ENCODE data around the gene CTBP1.

Gene CTBP1

DNA sequence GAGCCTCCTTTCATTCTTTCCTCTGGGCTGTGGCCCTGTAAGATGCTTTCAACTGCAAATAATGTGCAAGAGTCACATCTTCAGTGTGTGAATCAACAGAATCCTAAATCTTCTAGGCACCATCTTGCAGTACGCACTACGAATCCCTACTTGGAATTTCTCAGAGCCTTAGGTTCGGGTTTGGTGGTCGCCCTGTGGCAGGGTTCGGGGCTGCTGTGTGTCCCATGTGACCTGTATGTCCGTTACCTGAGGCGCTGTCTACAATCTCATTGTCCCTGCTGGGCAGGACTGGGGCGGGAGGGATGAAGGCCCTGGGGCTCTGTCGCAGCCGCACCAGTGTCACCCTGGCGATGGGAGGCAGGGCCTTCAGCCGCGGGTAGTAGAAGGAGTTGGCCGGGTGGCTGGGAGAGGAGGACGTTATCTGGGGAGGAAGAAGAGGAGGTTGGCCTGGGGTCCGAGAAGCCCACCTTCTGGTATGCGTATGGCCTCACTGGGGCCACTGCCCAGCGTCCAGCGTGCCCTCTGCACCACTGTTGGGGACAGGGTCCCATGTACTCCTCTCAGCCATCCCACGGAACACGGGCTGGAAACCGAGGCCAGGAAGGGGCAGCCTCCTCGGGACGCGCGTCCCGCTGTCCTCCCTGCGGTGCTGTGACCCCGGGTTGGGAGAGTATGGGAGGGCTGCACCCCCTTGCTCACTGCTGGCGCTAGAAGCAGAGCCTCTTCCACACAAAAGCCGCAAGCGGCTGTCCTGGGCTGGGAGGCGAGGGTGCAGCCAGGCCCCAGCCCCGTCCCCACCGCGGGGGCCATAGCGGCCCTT lies 78.6 kb downstream of the CTBP1 start:
- H3K36me3 ChIP-seq (replicated peaks; ENCODE audit: low read depth, low read length) = no peaks in the 10 kb centered on the region
- no peak overlapping the region for H3K9ac ChIP-seq (ENCODE audit: low read length)
- H3K4me2 ChIP-seq (ENCODE audit: low read length) = no peak overlapping the region
- no peak overlapping the region for H3K27ac ChIP-seq (ENCODE audit: low read length)
- H4K20me1 ChIP-seq (ENCODE audit: insufficient read depth, low read length) = no peaks in the 10 kb centered on the region
- peaks cover 11% of the 10 kb centered on the region for H3K4me1 ChIP-seq (ENCODE audit: low read length)
- H3K79me2 ChIP-seq (ENCODE audit: low read length) = no peaks in the 10 kb centered on the region
- TF ChIP-seq EZH2phosphoT487 (IDR thresholded peaks at IDR 0.05; ENCODE audit: low read depth) = no peak
- TF ChIP-seq, protein P1, sequence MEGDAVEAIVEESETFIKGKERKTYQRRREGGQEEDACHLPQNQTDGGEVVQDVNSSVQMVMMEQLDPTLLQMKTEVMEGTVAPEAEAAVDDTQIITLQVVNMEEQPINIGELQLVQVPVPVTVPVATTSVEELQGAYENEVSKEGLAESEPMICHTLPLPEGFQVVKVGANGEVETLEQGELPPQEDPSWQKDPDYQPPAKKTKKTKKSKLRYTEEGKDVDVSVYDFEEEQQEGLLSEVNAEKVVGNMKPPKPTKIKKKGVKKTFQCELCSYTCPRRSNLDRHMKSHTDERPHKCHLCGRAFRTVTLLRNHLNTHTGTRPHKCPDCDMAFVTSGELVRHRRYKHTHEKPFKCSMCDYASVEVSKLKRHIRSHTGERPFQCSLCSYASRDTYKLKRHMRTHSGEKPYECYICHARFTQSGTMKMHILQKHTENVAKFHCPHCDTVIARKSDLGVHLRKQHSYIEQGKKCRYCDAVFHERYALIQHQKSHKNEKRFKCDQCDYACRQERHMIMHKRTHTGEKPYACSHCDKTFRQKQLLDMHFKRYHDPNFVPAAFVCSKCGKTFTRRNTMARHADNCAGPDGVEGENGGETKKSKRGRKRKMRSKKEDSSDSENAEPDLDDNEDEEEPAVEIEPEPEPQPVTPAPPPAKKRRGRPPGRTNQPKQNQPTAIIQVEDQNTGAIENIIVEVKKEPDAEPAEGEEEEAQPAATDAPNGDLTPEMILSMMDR (IDR thresholded peaks at IDR 0.05; ENCODE audit: low read depth, low read length) = no peak
- no peak overlapping the region for H2AFZ ChIP-seq (ENCODE audit: low read depth, low read length)
- no peaks in the 10 kb centered on the region for H3K27me3 ChIP-seq (ENCODE audit: low read depth, low read length)
- H3K9me3 ChIP-seq (ENCODE audit: insufficient read depth, low read length) = no peaks in the 10 kb centered on the region
- H3K4me3 ChIP-seq (ENCODE audit: low read length) = no peak overlapping the region

DNA sequence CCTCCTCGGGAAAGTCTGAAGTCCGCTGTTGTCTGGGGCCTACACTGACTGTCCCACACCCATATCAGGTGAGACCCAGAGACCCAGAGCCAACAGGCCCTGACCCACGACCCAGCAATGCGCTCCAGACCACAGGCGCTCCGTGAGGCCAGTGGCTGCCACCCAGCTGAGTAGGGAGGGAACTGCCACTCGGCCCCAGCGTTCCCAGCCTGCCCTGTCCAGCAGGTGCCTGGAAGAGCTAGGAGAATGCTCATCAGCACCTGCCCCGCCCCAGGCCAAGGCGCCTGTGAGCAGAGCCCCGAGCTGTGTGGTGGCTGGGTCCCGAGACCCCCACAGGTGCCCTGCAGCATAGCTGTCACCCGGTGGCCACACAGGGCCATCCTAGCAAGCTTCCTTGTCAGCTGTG lies 79.2 kb downstream of the CTBP1 start:
- no peak for TF ChIP-seq EZH2phosphoT487 (IDR thresholded peaks at IDR 0.05; ENCODE audit: low read depth)
- TF ChIP-seq, protein P1 (IDR thresholded peaks at IDR 0.05; ENCODE audit: low read depth, low read length) = no peak
- Histone ChIP-seq H3K4me2 (ENCODE audit: low read length) (no peak overlapping the region), H3K79me2 (ENCODE audit: low read length) (no peaks in the 10 kb centered on the region), H3K27me3 (ENCODE audit: low read depth, low read length) (no peaks in the 10 kb centered on the region), H3K4me1 (ENCODE audit: low read length) (peaks cover 11% of the 10 kb centered on the region), H4K20me1 (ENCODE audit: insufficient read depth, low read length) (no peaks in the 10 kb centered on the region), H3K9me3 (ENCODE audit: insufficient read depth, low read length) (no peaks in the 10 kb centered on the region), H3K4me3 (ENCODE audit: low read length) (no peak overlapping the region), H3K27ac (ENCODE audit: low read length) (no peak overlapping the region), H2AFZ (ENCODE audit: low read depth, low read length) (no peak overlapping the region), H3K9ac (ENCODE audit: low read length) (no peak overlapping the region), H3K36me3 (replicated peaks; ENCODE audit: low read depth, low read length) (no peaks in the 10 kb centered on the region)

DNA sequence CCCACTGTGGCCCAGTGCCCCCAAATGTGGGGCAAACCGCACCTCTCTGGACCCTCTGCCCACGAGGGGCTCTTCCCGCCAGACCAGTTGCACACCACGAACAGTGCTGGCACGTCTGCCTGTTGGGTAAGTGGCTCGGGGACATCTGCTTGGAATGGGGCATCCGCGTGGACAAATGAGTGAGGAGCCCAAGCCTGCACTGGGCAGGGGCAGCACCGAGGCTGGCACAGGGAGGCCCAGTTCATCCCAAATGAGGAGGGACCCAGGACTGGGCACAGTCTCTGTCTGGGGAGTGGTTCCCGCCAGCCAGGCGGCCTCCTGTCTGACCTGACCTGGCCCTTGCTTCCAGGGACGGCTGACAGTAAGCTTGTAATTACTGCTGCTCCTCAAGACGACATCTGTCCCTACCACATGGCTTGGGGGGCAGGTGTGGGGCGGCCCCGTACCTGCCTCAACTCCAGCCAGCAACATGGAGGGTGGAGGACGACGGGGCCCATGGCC lies 79.7 kb downstream of the CTBP1 start:
- Histone ChIP-seq H3K4me2 (ENCODE audit: low read length) (no peak overlapping the region), H3K36me3 (replicated peaks; ENCODE audit: low read depth, low read length) (no peaks in the 10 kb centered on the region), H3K79me2 (ENCODE audit: low read length) (no peaks in the 10 kb centered on the region), H3K27ac (ENCODE audit: low read length) (no peak overlapping the region), H3K4me3 (ENCODE audit: low read length) (no peak overlapping the region), H3K9ac (ENCODE audit: low read length) (no peak overlapping the region), H3K27me3 (ENCODE audit: low read depth, low read length) (no peaks in the 10 kb centered on the region), H3K4me1 (ENCODE audit: low read length) (peaks cover 11% of the 10 kb centered on the region), H3K9me3 (ENCODE audit: insufficient read depth, low read length) (no peaks in the 10 kb centered on the region), H2AFZ (ENCODE audit: low read depth, low read length) (no peak overlapping the region), H4K20me1 (ENCODE audit: insufficient read depth, low read length) (no peaks in the 10 kb centered on the region)
- no peak for TF ChIP-seq EZH2phosphoT487 (IDR thresholded peaks at IDR 0.05; ENCODE audit: low read depth)
- TF ChIP-seq, protein P1 (IDR thresholded peaks at IDR 0.05; ENCODE audit: low read depth, low read length) = no peak

DNA sequence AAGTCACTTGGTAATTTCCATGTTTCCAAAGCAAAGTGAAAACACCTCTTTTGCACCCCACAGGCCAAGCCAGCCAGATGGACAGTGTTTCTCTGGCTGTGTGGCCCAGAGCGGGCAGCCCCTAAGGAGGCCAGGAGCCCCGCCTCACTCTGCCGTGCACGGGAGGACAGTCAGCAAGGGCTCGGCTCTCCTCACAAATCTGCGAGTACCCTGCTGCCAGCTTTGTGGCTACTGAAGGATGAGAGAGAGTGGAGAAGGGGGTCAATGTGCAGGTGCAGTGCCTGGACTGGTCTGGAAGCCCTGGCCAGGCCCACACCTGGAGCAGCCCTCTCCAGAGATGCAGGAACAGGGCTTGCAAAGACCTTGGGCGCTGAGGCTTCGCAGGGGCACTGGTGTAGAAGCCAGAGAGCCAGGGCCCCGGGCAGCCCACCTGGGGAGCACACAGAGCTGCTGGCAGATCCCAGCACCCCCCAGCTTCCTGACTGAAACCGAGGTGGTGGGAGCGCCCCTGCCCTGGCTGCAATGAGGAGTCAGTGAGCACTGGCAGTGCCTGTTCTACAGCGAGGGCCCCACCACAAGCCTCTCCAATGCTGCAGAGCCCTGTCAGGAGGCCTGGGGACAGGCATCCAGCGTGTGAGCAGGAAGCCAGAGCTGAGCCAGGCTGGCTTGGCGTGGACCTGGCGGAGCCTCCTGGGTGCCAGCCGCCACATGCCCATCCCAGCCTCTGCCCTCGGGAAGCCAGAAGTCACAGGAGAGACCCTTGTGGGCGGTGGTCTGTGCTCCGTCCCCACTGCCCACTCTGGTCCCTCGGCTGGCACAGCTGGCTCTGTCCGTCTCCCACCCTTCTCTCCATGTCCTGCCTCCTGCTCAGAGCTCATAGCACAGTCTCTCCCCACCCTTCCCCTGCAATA lies 80.5 kb downstream of the CTBP1 start:
- TF ChIP-seq, protein P1 (IDR thresholded peaks at IDR 0.05; ENCODE audit: low read depth, low read length) = no peak
- TF ChIP-seq EZH2phosphoT487 (IDR thresholded peaks at IDR 0.05; ENCODE audit: low read depth) = no peak
- Histone ChIP-seq H3K4me2 (ENCODE audit: low read length) (peak overlapping the region; percentile 80), H3K27me3 (ENCODE audit: low read depth, low read length) (no peaks in the 10 kb centered on the region), H3K27ac (ENCODE audit: low read length) (no peak overlapping the region), H3K9ac (ENCODE audit: low read length) (peak overlapping the region; percentile 79), H3K79me2 (ENCODE audit: low read length) (no peaks in the 10 kb centered on the region), H3K4me1 (ENCODE audit: low read length) (peaks cover 13% of the 10 kb centered on the region), H3K36me3 (replicated peaks; ENCODE audit: low read depth, low read length) (no peaks in the 10 kb centered on the region), H4K20me1 (ENCODE audit: insufficient read depth, low read length) (no peaks in the 10 kb centered on the region), H3K9me3 (ENCODE audit: insufficient read depth, low read length) (no peaks in the 10 kb centered on the region), H2AFZ (ENCODE audit: low read depth, low read length) (peak overlapping the region; percentile 83; the same call in 1 of the 2 replicates), H3K4me3 (ENCODE audit: low read length) (peak overlapping the region; percentile 85)
